ENCODE data around the gene VOPP1.

Gene VOPP1

DNA sequence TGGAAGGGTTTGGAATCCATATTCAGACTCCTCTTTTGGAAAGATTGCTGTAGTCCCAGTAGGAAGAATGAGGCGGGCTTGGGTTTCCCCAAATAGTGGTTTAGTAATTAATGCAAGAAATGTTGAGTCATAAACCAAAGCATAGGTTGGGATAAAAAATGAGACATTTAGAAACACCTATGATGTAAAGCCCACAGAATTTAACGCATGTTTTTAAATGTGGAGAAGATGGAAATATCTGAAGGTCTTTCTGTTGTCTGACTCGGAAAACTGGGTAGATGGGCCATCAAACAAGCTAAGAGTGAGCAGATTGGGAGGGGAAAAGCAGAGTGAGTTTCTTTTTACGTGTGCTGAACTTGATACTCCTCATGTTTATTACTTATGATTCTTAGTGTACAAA, 145.0 kb downstream of the VOPP1 start:
- DNase-seq = no peak

DNA sequence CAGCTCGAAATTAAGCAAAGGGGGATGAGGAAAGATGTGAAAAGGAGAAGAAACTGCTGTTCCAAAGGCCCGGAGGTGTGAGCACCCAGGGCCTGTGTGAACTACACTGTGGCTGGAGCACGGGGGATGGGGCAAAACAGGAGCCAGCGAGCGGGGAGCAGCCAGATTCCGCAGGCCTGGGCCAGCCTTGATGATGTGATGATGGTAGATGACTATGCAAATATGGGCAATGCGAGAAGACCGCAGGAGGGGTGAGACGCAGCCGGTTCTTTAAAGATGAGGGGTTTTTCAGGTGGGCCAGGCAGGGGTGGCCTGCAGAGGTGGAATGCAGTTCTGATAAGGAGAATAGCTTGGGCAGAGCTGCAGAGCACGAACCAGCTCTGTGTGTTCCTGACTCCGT, 145.6 kb downstream of the VOPP1 start:
- no peak for DNase-seq

DNA sequence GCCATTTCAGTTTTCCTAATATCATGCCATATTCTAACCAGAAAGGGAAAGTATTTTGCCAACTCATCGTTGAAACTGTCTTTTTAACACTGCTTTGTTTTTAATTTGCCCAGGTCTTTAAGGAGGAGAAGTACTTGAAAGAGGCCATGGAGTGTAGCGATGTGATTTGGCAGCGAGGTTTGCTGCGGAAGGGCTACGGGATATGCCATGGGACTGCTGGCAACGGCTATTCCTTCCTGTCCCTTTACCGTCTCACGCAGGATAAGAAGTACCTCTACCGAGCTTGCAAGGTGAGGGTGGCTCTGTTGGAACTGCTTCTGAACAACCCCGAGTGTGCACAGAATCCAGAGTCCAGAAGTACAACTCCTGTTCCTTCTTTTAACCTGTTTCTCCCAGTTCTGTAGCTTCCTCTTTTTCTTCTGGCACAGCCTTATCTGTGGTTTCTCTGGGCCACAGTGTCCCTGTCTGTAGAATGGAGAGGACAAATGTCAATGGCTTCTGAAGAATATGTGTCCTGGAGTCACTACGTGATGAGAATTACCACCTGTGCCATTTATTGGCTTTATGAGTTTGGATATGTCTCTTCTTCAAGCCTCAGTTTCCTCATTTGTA, 147.1 kb downstream of the VOPP1 start:
- no peak for DNase-seq

DNA sequence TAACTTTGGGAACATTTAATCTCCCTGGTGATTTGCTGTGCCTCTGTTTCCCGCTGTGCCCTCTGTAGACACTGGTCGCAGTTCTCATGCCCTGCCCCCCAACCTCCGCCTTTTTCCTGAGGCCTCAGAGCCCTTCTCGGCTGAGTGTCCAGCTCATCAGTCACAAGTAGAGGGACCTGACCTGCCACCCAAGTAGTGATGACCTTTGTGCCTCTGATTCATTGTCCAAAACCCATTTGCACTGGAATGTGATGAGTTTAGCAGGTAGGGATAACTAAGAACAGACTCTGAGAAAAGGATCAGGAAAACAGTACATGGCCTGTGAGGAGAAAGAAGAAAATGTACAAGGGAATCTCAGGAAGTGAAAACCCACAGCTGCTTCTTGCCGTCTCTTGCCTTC, 148.4 kb downstream of the VOPP1 start:
- DNase-seq = no peak

DNA sequence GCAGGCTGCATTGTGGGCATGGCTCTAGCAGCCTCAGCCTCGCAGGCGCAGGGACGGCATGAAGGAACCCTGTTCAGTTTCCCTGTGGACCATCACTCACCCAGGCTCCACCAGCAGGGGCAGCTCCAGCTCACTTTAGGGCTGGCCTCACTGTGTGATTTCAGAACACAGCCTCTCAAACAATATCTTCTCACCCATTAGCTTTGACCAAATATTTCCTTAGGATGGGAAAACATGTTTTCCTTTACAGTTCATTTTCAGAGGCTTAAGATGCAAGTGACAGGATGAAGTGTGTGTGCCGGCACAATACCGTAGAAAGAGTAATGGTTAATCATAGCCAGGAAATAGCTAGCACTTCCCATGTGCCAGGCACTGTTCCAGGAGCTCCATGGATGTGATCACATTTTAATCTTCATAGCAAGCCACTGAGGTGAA, 149.0 kb downstream of the VOPP1 start:
- no peak for DNase-seq
